GM13976 (cell line): ENCODE results near the gene REX1BD.

ENCODE experiments used
- DNase-seq: peaks from one replicate; pipeline ENCODE4 v3.0.0; 2012; ENCODE audit warnings: low spot score
- in situ Hi-C: fragments of 300-500 bp; cut with MboI; formaldehyde crosslinking; loops from one replicate; pipeline ENCODE4 v1.12.0; 2022; ENCODE audit warnings: low sequenced_read_pairs, mixed read lengths, inconsistent platforms; ENCODE audit not compliant: unreplicated experiment
- TF ChIP-seq, protein P1 (sequence below): IDR thresholded peaks from 2 replicates; pipeline ENCODE4 v1.5.1; 2012; ENCODE audit warnings: borderline replicate concordance, mild to moderate bottlenecking; ENCODE audit not compliant: insufficient read depth; ENCODE audit errors: extremely low read depth, missing control alignments, control extremely low read depth

The REX1BD gene

DNA sequence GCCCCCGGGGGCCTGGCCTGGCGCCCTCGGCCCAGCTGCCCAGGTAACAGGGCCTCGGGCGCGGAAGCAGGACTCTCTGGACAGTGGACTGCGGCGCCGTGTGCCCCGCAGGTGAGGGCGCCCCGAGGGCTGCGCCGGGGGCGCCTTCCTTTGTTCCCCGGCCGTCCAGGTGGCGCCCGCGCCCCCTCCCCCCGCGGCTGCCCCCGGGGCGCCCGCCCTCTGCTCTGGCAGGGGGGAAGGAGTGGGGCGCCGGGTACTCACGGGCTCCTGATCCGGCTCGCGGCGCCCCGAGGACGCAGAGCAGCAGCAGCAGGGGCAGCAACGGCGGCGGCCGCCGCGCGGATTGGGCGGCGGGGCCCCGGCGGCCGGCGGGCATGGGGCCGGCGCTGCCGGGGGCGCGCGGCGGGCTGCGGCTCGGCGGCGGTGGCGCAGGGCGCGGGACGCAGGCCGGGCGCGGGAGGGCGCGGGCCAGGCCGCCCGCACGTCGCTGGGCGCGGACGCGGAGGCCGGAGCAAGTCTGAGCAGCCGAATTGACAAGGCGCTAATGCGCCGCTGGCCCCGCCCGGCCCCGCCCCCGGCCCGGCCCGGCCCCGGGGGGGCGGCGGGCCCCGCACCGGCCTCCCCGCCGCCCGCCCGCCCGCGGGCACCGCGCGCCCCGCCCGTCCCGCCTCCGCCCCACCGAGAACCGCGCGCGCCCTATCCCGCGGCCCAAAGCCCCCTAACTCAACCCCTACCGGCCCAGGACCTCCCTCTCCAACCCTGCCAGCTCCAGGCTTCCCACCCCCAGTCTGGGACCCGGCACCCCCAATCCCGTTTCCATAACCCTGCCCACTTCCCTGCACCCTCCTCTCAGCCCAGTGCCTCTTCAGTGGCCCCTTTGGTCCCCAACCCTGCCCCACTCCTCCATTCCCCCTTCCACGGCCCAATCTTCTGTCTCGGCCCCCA is 18.0 kb downstream of the REX1BD start, which contains the start of gene CRLF1:
Gene CRLF1 (minus strand): TSS at position 519 of the 945 bp plus-strand sequence. CDS start 143 bp downstream, at position 376.
- no peak for DNase-seq
- in situ Hi-C loops: no loop called here
- TF ChIP-seq, protein P1, sequence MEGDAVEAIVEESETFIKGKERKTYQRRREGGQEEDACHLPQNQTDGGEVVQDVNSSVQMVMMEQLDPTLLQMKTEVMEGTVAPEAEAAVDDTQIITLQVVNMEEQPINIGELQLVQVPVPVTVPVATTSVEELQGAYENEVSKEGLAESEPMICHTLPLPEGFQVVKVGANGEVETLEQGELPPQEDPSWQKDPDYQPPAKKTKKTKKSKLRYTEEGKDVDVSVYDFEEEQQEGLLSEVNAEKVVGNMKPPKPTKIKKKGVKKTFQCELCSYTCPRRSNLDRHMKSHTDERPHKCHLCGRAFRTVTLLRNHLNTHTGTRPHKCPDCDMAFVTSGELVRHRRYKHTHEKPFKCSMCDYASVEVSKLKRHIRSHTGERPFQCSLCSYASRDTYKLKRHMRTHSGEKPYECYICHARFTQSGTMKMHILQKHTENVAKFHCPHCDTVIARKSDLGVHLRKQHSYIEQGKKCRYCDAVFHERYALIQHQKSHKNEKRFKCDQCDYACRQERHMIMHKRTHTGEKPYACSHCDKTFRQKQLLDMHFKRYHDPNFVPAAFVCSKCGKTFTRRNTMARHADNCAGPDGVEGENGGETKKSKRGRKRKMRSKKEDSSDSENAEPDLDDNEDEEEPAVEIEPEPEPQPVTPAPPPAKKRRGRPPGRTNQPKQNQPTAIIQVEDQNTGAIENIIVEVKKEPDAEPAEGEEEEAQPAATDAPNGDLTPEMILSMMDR: no peak

DNA sequence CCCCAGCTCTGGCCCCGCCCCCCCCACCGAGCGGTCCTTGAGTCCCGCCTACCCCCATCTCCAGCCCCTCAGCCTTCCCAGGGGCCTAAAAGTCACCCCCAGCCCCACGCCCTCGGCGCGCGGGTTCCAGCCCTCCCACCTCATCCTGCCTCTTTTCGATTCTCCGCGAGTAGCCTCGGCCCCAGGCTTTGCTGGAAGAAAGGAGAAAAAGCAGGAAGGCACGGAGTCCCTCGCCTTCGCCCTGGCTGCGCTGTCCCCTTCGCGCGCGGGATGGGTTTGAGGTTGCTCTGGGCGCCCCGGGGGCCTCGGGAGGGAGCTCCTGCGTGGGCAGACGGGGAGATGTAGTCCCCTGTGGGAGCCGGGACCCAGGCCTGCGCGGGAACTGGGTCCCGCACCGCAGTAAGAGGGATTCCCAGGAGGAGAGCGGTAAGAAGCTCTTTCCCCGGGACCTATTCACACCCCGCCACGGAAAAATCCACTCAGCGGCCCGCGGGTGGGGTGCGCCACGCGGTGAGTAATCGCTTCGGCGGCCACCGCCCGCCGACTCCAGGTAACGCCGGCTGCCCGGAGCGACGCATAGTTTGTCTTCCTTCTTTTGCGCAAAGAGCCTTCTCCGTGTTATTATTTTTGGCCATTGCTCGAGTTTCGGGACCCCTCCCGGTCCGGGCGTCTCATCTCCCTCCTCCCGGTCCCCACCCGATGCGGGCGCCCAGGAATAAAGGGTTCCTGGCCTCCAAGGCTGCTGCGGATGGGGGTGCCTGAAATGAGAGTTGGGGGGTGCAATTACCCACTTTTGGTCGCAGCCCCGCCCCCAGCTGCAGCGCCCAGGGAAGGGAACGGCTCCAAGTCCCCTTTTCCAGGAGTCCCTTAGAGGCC is 18.9 kb downstream of the REX1BD start:
- in situ Hi-C loops: no loop called here
- DNase-seq: no peak
- TF ChIP-seq, protein P1: no peak

DNA sequence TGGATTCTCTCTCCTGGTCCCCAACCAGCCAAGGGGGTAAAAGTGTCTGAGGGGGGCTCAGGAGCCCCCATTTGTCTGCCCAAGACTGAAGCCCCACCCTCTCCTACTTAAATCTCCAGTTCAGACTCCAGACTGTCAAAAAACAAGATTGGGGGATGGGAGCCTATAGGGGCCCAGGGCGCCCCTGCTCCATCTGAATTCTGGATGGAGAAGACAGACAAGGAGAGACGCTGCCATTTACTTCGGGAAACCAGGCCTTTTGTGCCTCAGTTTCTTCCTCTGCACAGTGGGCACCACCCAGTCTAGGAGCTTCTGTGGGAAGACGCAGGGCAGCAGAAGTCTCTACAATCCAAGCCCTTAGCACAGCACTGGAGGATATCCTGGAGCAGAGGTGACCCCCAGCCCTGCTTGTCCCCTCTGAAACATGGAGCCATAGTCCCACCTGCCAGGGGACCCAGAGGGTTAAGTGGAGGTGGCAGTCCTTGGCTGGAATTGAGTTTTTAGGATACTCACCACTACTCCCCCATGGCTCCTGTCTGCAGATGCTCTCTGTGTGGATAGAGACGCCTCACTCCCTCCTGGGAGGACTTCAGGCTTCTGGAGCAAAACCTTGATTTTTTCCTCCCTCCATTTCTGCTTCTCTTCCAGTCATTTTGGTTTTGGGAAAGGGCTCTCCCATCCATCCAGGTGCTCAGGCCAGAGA is 19.7 kb downstream of the REX1BD start:
- no peak for DNase-seq
- TF ChIP-seq, protein P1: no peak
- in situ Hi-C loops: no loop called here

DNA sequence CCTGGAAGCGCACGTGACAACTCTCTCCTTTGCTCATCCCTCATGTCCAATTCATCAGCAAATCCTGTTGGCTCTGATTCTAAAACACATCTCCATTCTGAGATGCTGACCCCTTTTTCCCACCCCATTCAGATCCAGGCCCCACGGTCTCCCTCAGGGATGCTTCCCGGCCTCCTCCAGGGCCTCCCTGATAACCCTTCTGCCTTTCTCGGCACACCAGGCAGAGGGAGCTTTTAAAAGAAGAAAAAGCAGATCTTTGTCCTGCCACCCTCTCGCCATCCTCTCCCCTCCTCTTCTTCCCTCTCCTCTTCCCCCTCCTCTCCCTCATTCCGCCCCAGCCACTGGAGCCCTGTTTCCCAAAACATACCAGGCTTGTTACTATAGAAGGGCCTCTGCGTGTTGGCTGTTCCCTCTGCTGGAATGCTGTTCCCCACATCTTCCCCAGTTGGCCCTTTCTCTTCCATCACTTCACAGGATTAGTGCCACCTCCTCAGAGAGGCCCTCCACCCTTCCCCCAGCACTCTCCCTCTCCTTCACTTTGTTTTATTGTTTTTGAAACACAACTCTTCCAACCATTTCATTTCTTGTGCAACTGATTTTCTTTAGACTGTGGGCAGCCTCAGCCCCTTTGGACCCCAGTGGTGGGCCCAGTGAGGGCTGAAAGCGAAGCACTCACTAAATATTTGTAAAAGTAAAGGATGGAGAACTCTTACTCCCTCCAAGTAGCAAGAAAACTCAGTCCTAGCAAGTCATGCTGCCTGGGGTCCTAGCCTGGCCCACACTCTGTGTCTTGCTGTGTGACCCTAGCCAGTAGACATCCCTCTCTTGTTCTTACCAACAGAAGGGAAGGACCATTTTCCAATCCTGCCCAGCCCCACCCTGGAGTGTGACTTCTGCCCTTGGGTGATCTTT is 20.5 kb downstream of the REX1BD start:
- DNase-seq: no peak
- TF ChIP-seq, protein P1: no peak
- in situ Hi-C loops: no loop called here

GRCh38 chr19:18609717-18610051 is 21.1 kb downstream of the REX1BD start:
- DNase-seq: no peak
- in situ Hi-C loops: no loop called here
- TF ChIP-seq, protein P1: no peak

DNA sequence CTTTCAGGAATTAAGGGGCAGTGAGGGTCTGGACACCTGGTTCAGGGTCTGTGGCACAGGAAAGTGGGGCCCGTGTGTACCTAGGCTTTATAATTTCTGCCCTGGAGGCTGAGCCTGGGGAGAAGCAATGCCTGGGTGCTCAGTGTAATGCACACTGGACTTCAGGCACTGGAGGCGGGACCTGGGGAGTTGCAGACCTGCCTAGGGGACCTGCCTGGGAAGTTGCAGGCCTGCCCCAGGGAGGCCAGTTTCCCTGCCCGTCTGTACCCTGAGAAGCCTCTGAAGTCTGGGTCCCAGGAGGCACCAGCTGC is 21.6 kb downstream of the REX1BD start:
- no peak for DNase-seq
- in situ Hi-C loops: no loop called here
- TF ChIP-seq, protein P1: no peak
